ENCODE results near the gene HSPA4.

The HSPA4 gene

DNA sequence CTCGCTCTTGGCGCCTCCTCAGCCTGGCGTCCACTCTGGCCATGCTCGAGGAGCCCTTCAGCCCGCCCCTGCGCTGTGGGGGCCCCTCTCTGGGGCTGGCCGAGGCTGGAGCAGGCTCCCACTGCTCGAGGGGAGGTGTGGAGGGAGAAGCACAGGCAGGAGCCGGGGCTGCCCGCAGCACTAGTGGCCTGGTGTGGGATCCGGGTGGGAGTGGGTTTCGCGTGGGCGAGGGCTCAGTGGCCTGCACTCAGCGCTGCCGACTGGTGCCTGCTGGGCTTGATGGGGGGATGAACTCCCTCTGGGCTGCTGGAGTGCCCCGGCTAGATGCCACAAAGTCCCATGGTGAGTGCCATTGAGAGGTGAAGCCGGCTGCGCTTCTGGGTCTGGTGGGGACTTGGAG, 4.4 kb upstream of the HSPA4 start:
- H4K20me1 ChIP-seq (ENCODE audit: insufficient read depth, low read length), result no peaks in the 10 kb centered on the region
- H3K27me3 ChIP-seq (ENCODE audit: low read depth, low read length), result no peaks in the 10 kb centered on the region
- no peaks in the 10 kb centered on the region for H3K36me3 ChIP-seq (replicated peaks; ENCODE audit: low read depth, low read length)
- peaks cover 21% of the 10 kb centered on the region for H3K79me2 ChIP-seq (ENCODE audit: low read length)
- TF ChIP-seq EZH2phosphoT487 (IDR thresholded peaks at IDR 0.05; ENCODE audit: low read depth), result no peak
- no peak for TF ChIP-seq CTCF (IDR thresholded peaks at IDR 0.05; ENCODE audit: low read depth, low read length)
- no peak overlapping the region for H3K9ac ChIP-seq (ENCODE audit: low read length)
- no peak overlapping the region for H3K4me2 ChIP-seq (ENCODE audit: low read length)
- no peaks in the 10 kb centered on the region for H3K9me3 ChIP-seq (ENCODE audit: insufficient read depth, low read length)
- H3K4me1 ChIP-seq (ENCODE audit: low read length), result peaks cover 8% of the 10 kb centered on the region
- H3K4me3 ChIP-seq (ENCODE audit: low read length), result no peak overlapping the region
- no peak overlapping the region for H3K27ac ChIP-seq (ENCODE audit: low read length)
- no peak overlapping the region for H2AFZ ChIP-seq (ENCODE audit: low read depth, low read length)

DNA sequence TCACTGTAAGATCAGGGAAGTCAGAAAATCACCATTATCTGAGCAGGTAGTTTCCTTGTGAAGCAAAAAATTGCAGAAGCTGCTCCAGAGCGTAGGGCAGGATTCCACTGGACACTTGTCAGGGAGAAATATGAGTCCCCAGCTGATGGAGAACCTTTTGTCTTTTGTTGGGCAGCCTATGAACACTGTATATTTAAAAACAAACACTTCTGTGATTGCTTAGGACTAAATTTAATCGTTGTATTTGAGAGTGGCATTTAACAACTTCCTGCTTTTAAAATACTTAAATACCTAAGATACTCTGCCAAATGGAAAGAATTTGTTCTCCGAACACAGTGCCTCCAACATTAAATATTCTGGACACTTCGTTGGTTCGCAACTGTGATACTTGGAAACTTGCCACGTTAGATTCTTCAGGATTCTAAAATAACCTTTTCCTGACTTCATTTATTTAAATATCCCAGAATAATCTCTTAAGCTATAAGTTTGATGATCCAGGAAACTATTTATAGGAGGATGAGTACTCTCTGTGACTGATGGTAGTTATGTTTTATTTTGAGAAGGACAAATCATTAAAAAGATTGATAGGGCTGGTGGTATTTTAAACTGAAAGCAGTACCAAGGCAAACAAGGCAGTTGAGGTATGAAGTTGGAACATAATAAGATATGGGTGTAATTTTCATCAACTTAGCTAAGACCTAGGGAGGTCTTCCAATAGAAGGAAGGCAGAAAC, 2.7 kb upstream of the HSPA4 start:
- no peak for TF ChIP-seq EZH2phosphoT487 (IDR thresholded peaks at IDR 0.05; ENCODE audit: low read depth)
- no peak for TF ChIP-seq CTCF (IDR thresholded peaks at IDR 0.05; ENCODE audit: low read depth, low read length)
- Histone ChIP-seq H2AFZ (ENCODE audit: low read depth, low read length) (no peak overlapping the region), H4K20me1 (ENCODE audit: insufficient read depth, low read length) (no peaks in the 10 kb centered on the region), H3K9me3 (ENCODE audit: insufficient read depth, low read length) (no peaks in the 10 kb centered on the region), H3K27me3 (ENCODE audit: low read depth, low read length) (no peaks in the 10 kb centered on the region), H3K27ac (ENCODE audit: low read length) (no peak overlapping the region), H3K4me3 (ENCODE audit: low read length) (no peak overlapping the region), H3K4me1 (ENCODE audit: low read length) (peaks cover 13% of the 10 kb centered on the region), H3K79me2 (ENCODE audit: low read length) (peaks cover 38% of the 10 kb centered on the region), H3K36me3 (replicated peaks; ENCODE audit: low read depth, low read length) (no peaks in the 10 kb centered on the region), H3K9ac (ENCODE audit: low read length) (no peak overlapping the region), H3K4me2 (ENCODE audit: low read length) (no peak overlapping the region)

GRCh38 chr5:133049726-133050048, 2.1 kb upstream of the HSPA4 start:
- H2AFZ ChIP-seq (ENCODE audit: low read depth, low read length), result no peak overlapping the region
- peaks cover 43% of the 10 kb centered on the region for H3K79me2 ChIP-seq (ENCODE audit: low read length)
- TF ChIP-seq EZH2phosphoT487 (IDR thresholded peaks at IDR 0.05; ENCODE audit: low read depth) (no peak), CTCF (IDR thresholded peaks at IDR 0.05; ENCODE audit: low read depth, low read length) (no peak)
- H4K20me1 ChIP-seq (ENCODE audit: insufficient read depth, low read length), result peaks cover 4% of the 10 kb centered on the region
- no peak overlapping the region for H3K27ac ChIP-seq (ENCODE audit: low read length)
- H3K4me3 ChIP-seq (ENCODE audit: low read length), result no peak overlapping the region
- H3K4me1 ChIP-seq (ENCODE audit: low read length), result peaks cover 15% of the 10 kb centered on the region
- no peak overlapping the region for H3K4me2 ChIP-seq (ENCODE audit: low read length)
- H3K9me3 ChIP-seq (ENCODE audit: insufficient read depth, low read length), result no peaks in the 10 kb centered on the region
- H3K9ac ChIP-seq (ENCODE audit: low read length), result no peak overlapping the region
- H3K36me3 ChIP-seq (replicated peaks; ENCODE audit: low read depth, low read length), result no peaks in the 10 kb centered on the region
- no peaks in the 10 kb centered on the region for H3K27me3 ChIP-seq (ENCODE audit: low read depth, low read length)

GRCh38 chr5:133050521-133050920, 1.3 kb upstream of the HSPA4 start:
- peak overlapping the region; percentile 97 for H3K9ac ChIP-seq (ENCODE audit: low read length)
- H4K20me1 ChIP-seq (ENCODE audit: insufficient read depth, low read length), result peaks cover 10% of the 10 kb centered on the region
- H3K4me1 ChIP-seq (ENCODE audit: low read length), result peaks cover 16% of the 10 kb centered on the region
- peak overlapping the region; percentile 89 for H3K27ac ChIP-seq (ENCODE audit: low read length)
- H2AFZ ChIP-seq (ENCODE audit: low read depth, low read length), result no peak overlapping the region
- peak overlapping the region; percentile 100 for H3K4me3 ChIP-seq (ENCODE audit: low read length)
- H3K4me2 ChIP-seq (ENCODE audit: low read length), result peak overlapping the region; percentile 96
- TF ChIP-seq EZH2phosphoT487 (IDR thresholded peaks at IDR 0.05; ENCODE audit: low read depth) (no peak), CTCF (IDR thresholded peaks at IDR 0.05; ENCODE audit: low read depth, low read length) (no peak)
- H3K79me2 ChIP-seq (ENCODE audit: low read length), result peaks cover 52% of the 10 kb centered on the region
- H3K9me3 ChIP-seq (ENCODE audit: insufficient read depth, low read length), result no peaks in the 10 kb centered on the region
- H3K27me3 ChIP-seq (ENCODE audit: low read depth, low read length), result no peaks in the 10 kb centered on the region
- H3K36me3 ChIP-seq (replicated peaks; ENCODE audit: low read depth, low read length), result no peaks in the 10 kb centered on the region
